IMR-90 (cell line): ENCODE data around the gene PAPPA. TPM values are rescaled to one million over a fixed set of nuclear protein-coding genes. Genes with fewer than 3 reads are reported as not detected.

ENCODE experiments used
- ATAC-seq: fragments of 200-7000 bp; cut with Tn5 transposase; 2 replicates; pipeline ENCODE4 v1.9.1; 2020; ENCODE audit warnings: low read depth, mild to moderate bottlenecking, moderate library complexity
- BruUV-seq: library from RNA; stranded (reverse); fragments of 400-500 nt; replicated peaks from 2 replicates; lab custom pipeline; 2021; lab: Mats Ljungman, UMichigan
- CTCF ChIA-PET: fragments of 300-600 bp; formaldehyde crosslinking; extraction: SDS; loops from one replicate; lab custom pipeline; 2021; ENCODE audit warnings: antibody characterized with exemption; lab: Yijun Ruan, JAX
- POLR2A ChIA-PET: fragments of 300-600 bp; sonication (Branson Sonifier 250); formaldehyde crosslinking; loops from one replicate; lab custom pipeline; 2022; ENCODE audit warnings: antibody characterized with exemption; ENCODE audit not compliant: unreplicated experiment; lab: Charles Lee
- DNase-seq: peaks from one replicate; pipeline ENCODE4 v3.0.0; 2013
- H2AFZ ChIP-seq: replicated peaks from 2 replicates; pipeline ENCODE3; 2013; ENCODE audit warnings: low read length, mild to moderate bottlenecking; ENCODE audit not compliant: poor library complexity
- H2AK5ac ChIP-seq: 2 replicates; pipeline ENCODE4 v1.6.1; 2013; ENCODE audit warnings: low read depth, low read length, inconsistent platforms
- H2AK9ac ChIP-seq: replicated peaks from 2 replicates; pipeline ENCODE3; 2013; ENCODE audit warnings: mild to moderate bottlenecking, low read depth, low read length, moderate library complexity; ENCODE audit not compliant: poor library complexity
- H2BK120ac ChIP-seq: 2 replicates; pipeline ENCODE4 v1.6.1; 2013; ENCODE audit warnings: low read depth, low read length, inconsistent platforms
- H2BK15ac ChIP-seq: 3 replicates; pipeline ENCODE4 v1.6.1; 2013; ENCODE audit warnings: low read depth, low read length, inconsistent platforms
- H2BK20ac ChIP-seq: 2 replicates; pipeline ENCODE4 v1.6.1; 2013; ENCODE audit warnings: low read depth, mild to moderate bottlenecking, inconsistent platforms, low read length, moderate library complexity
- H2BK5ac ChIP-seq: 2 replicates; pipeline ENCODE4 v1.6.1; 2013; ENCODE audit warnings: mild to moderate bottlenecking, low read depth, low read length, inconsistent platforms; ENCODE audit not compliant: poor library complexity, severe bottlenecking
- H3K14ac ChIP-seq: replicated peaks from 2 replicates; pipeline ENCODE4 v1.6.1; 2013; ENCODE audit warnings: low read depth, low read length, inconsistent platforms
- H3K18ac ChIP-seq: 2 replicates; pipeline ENCODE4 v1.6.1; 2013; ENCODE audit warnings: low read depth, low read length, control low read depth
- H3K23ac ChIP-seq: 2 replicates; pipeline ENCODE4 v1.6.1; 2013; ENCODE audit warnings: low read depth, low read length, inconsistent platforms
- H3K27ac ChIP-seq: 2 replicates; pipeline ENCODE4 v1.5.1; 2013; ENCODE audit warnings: mild to moderate bottlenecking, control low read depth, low read length; ENCODE audit not compliant: insufficient read depth
- H3K27me3 ChIP-seq: 2 replicates; pipeline ENCODE4 v1.6.1; 2013; ENCODE audit warnings: low read length; ENCODE audit not compliant: control insufficient read depth, insufficient read depth
- H3K36me3 ChIP-seq: 2 replicates; pipeline ENCODE4 v1.6.1; 2013; ENCODE audit warnings: low read length, mixed read lengths; ENCODE audit not compliant: control insufficient read depth, insufficient read depth
- H3K4ac ChIP-seq: 2 replicates; pipeline ENCODE4 v1.6.1; 2013; ENCODE audit warnings: low read depth, low read length, inconsistent platforms
- H3K4me1 ChIP-seq: 2 replicates; pipeline ENCODE4 v1.6.1; 2013; ENCODE audit warnings: low read length, mixed read lengths; ENCODE audit not compliant: control insufficient read depth, insufficient read depth
- H3K4me2 ChIP-seq: 2 replicates; pipeline ENCODE4 v1.6.1; 2013; ENCODE audit warnings: low read depth, mild to moderate bottlenecking, control low read depth, low read length, moderate library complexity
- H3K4me3 ChIP-seq: 2 replicates; pipeline ENCODE4 v1.5.1; 2013; ENCODE audit warnings: low read depth, mild to moderate bottlenecking, control low read depth, low read length, moderate library complexity; ENCODE audit not compliant: insufficient read depth
- H3K56ac ChIP-seq: 2 replicates; pipeline ENCODE4 v1.6.1; 2013; ENCODE audit warnings: low read length, inconsistent platforms; ENCODE audit not compliant: insufficient read depth; ENCODE audit errors: extremely low read depth
- H3K79me1 ChIP-seq, 2 experiments: 2 replicates each; pipeline ENCODE4 v1.6.1; 2013; ENCODE audit warnings: low read length in 2 of 2, inconsistent platforms in 1 of 2, low read depth in 1 of 2
- H3K9ac ChIP-seq: 2 replicates; pipeline ENCODE4 v1.6.1; 2013; ENCODE audit warnings: low read depth, low read length, control low read depth
- H3K9me1 ChIP-seq: 2 replicates; pipeline ENCODE4 v1.6.1; 2013; ENCODE audit warnings: low read length, inconsistent platforms; ENCODE audit not compliant: insufficient read depth
- H3K9me3 ChIP-seq: 2 replicates; pipeline ENCODE4 v1.6.1; 2013; ENCODE audit warnings: low read length; ENCODE audit not compliant: control insufficient read depth, insufficient read depth
- H4K20me1 ChIP-seq: 2 replicates; pipeline ENCODE4 v1.6.1; 2013; ENCODE audit warnings: low read length, inconsistent platforms; ENCODE audit not compliant: insufficient read depth
- H4K5ac ChIP-seq: 2 replicates; pipeline ENCODE4 v1.6.1; 2013; ENCODE audit warnings: mild to moderate bottlenecking, low read depth, low read length, control low read depth
- H4K8ac ChIP-seq, 2 experiments: 2 replicates each; pipeline ENCODE4 v1.6.1; 2013; ENCODE audit warnings: low read depth in 2 of 2, low read length in 2 of 2, control low read depth in 1 of 2, inconsistent platforms in 1 of 2
- H4K91ac ChIP-seq: 2 replicates; pipeline ENCODE4 v1.6.1; 2013; ENCODE audit warnings: low read depth, low read length, inconsistent platforms; ENCODE audit not compliant: insufficient read depth
- NFE2L2 ChIP-seq: fragments of 150-350 bp; IDR thresholded peaks from 2 replicates; pipeline ENCODE4 v1.6.1; 2016; ENCODE audit warnings: low read depth, mild to moderate bottlenecking, low read length
- RFX5 ChIP-seq: IDR thresholded peaks from 2 replicates; pipeline ENCODE4 v1.8.0; 2012; ENCODE audit warnings: low read depth, mild to moderate bottlenecking, low read length, moderate library complexity
- WGBS, 2 experiments: methylation state at CpG; one replicate each; pipeline versions ENCODE4 v1.1.5 to v1.1.7; 2013; ENCODE audit warnings: missing lambda C conversion rate in 2 of 2; ENCODE audit not compliant: insufficient read length in 1 of 2; ENCODE audit errors: extremely low coverage in 2 of 2; 5-methylcytosine and 5-hydroxymethylcytosine counted together
- dilution Hi-C: fragments of 300-500 bp; cut with HindIII; formaldehyde crosslinking; loops from one replicate; pipeline ENCODE4 v1.14.3; 2018; ENCODE audit warnings: low sequenced_read_pairs; ENCODE audit not compliant: unreplicated experiment
- in situ Hi-C: fragments of 300-500 bp; cut with MboI; formaldehyde crosslinking; loops from 3 replicates; pipeline ENCODE4 v1.14.3; 2019; ENCODE audit warnings: low sequenced_read_pairs, inconsistent platforms, mixed read lengths
- intact Hi-C: fragments of 100-400 bp; cut with micrococcal nuclease; formaldehyde crosslinking; loops from 2 replicates; pipeline ENCODE4 v1.10.0; 2022
- polyA plus RNA-seq, 3 experiments: library from polyadenylated mRNA; depleted of rRNA; stranded (reverse); fragments of >200 nt; gene quantifications; 2 replicates each; pipeline ENCODE4 v1.2.3, GENCODE V29; 2012; ENCODE audit warnings: low replicate concordance in 1 of 3
- total RNA-seq: library from RNA; depleted of rRNA; stranded (reverse); fragments of >200 nt; gene quantifications from 2 replicates; pipeline ENCODE4 v1.2.3, GENCODE V29; 2012

Gene PAPPA
- total and polyA plus RNA-seq, 2 of the 4 experiments (the other 2 are of a cell fraction): 8.3 to 12.4 TPM

DNA sequence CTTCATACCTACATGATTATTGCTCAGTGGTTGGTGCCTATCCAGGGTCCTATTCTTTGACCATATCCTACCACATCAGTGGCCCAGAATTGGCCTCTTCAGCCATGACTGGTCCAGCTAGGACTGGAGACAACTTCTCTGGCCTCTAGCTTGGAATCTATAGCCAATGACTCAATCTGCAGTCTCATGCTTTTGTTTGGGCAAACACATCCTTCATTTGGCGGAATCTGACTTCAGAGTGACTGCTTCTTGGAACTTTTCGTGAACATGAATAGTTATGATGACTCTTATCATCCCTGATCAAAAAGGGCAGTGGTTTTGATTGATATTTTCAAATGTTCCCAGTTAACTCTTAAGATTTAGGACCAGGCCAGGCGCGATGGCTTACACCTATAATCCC is 134.1 kb downstream of the PAPPA start:
- Histone ChIP-seq H3K4ac (no peak overlapping the region), H3K36me3 (peaks cover 20% of the 10 kb centered on the region), H2BK120ac (no peak overlapping the region), H3K27ac (no peak overlapping the region), H4K5ac (no peak overlapping the region), H4K8ac (no peak overlapping the region), H4K20me1 (peaks cover 17% of the 10 kb centered on the region; the same call in 1 of the 2 replicates), H2BK5ac (no peak overlapping the region), H2BK20ac (no peak overlapping the region), H3K27me3 (no peaks in the 10 kb centered on the region), H2AK9ac (no peak overlapping the region), H3K79me1 (0 out of 4 replicates have a peak, but pooled peaks cover 0 to 3% of the 10 kb centered on the region in 2 experiments), H3K4me1 (peaks cover 4% of the 10 kb centered on the region), H3K4me2 (no peak overlapping the region), H3K14ac (no peak overlapping the region), H4K91ac (no peak overlapping the region), H3K9me3 (no peaks in the 10 kb centered on the region), H3K9me1 (peaks cover 3% of the 10 kb centered on the region; the same call in 1 of the 2 replicates), H3K4me3 (no peak overlapping the region), H3K9ac (no peak overlapping the region), H2BK15ac (no peak overlapping the region), H3K18ac (no peak overlapping the region), H3K23ac (no peak overlapping the region), H3K56ac (no peak overlapping the region), H2AFZ (no peak overlapping the region), H2AK5ac (no peak overlapping the region)
- ATAC-seq (peak; percentile 36), DNase-seq (peak; percentile 73)
- 17% methylated on average over 1 of the region's 4 CpGs; no CpG with 5 or more reads in 1 of the 2 experiments for WGBS, 2 experiments
- intact Hi-C loops: no loop called here
- ChIA-PET CTCF (no interaction called here), POLR2A (no interaction called here)
- TF ChIP-seq NFE2L2: 0 out of 2 replicates have a peak, but pooled peaks have one; percentile 12
- no peak for TF ChIP-seq RFX5
- dilution Hi-C loops: no loop called here
- in situ Hi-C loops: no loop called here
- BruUV-seq: no TSS peak
